Dermis microvascular lymphatic vessel endothelial cell (primary cell): Measurements from ENCODE around the gene NCOA3. TPM values are rescaled to one million over a fixed set of nuclear protein-coding genes. Genes with fewer than 3 reads are reported as not detected.

Experiments
- DNase-seq, 2 donors: peaks; one replicate each; pipeline versions ENCODE4 v3.0.0 to v3.0.0-alpha.2; 2010; ENCODE audit warnings: low read depth in 2 of 2
- total RNA-seq: library from RNA; depleted of rRNA; stranded (reverse); fragments of >200 nt; gene quantifications from 2 replicates; pipeline ENCODE4 v1.2.1, GENCODE V29; 2014

Gene NCOA3
- total RNA-seq, 1 donor from 2014 or later = 22.5 TPM

DNA sequence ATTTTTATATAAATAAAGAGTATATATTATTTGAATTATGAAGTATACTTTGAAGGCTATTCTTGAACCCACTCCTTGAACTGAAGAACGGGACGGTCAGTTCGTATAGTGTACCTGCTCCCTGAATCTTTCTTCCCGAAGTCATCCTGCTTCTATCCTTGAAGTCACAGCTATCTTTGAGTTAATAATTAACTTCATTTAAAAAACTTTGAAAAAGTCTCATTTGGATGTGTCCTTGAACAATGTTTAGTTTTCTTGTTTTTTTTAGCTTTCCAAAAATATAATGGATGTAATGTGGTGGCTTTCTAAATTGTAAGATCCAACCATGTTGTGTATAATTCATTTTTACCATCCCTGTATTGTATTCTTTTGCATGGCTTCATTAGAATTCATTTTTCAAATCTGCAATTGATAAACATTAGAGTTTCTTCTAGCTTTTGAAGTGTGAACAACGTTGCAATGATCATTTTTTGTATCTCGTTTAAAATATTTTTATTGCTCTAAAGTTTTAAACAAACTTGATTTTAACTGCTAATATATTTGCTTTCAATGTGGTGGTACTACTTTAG lies 94.4 kb downstream of the NCOA3 start:
- DNase-seq = no peak

DNA sequence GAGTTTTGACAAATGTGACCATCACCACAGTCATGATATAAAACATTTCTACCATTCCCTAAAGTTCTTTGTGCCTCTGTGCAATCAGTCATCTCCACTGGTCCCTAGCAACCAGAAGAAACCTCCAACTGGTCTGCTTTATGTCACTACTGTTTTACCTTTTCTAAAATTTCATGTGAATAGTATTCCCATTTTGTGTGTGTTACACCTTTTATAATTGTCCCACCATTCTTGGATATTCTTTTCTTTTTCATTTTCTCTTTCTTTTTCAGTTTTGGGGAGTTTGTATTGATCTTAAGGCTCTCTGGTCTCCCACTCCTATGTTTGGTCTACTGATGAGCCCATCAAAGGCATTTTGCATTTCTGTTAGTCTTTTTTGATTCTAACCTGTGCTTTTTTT lies 95.4 kb downstream of the NCOA3 start:
- DNase-seq = no peak

DNA sequence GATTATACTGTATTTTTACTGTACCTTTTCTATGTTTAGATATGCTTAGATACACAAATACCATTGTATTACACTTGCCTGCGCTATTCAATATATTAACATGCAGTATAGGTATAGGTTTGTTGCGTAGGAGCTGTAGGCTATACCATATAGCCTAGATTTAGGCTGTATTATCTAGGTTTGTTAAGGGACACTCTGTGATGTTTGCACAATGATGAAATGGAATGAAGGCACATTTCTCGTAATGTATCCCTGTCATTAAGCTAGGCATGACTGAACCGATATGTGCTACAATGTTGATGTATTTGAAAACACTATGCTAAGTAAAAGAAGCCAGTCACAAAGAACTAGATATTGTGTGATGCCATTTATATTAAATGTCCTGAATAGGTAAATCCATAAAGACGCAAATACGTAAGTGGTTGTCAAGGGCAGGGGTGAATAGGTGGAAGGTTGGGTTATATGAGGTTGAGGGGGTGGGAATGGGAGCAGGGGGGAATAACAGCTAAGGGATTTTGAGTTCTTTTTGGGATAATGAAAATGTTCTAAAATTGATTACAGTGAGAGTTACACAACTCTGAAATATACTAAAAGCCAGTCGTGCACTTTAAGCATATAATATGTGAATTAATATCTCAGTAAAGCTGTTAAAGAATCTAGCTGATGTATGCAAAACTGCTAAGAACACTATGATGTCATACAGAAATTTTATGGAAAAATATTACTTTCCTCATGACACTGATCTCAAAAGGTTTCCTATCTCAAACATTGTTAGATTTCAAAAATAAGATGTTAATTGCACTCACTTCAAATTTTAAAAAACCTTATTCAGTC lies 97.4 kb downstream of the NCOA3 start:
- no peak for DNase-seq

DNA sequence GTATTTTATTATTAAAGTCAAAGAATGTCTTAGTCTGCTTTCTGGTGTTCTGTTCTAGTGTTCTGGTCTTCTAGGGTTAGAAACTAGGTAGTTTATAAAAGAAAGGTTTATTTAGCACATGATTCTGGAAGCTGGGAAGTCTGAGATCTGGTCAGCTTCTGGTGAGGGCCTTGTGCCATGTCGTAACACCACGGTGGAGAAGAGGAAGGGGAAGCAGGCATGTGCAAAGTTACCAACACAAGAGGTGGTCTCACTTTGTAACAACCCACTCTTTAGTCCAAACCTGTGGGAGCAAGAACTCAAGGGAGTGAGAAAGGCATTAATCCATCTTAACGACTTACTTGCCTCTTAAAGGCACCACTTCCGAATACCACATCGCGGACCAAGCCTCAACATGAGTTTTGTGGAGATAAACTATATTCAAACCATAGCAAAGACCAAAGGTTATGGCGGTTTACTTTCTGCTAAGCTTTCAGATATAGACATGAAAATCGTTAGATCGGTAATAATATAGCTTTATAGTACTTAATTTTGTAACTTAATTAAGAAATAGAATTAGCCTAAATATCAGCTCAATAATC lies 99.4 kb downstream of the NCOA3 start:
- DNase-seq = no peak

GRCh38 chr20:47603260-47603659 lies 101.6 kb downstream of the NCOA3 start:
- DNase-seq = no peak

GRCh38 chr20:47605673-47606413 lies 104.2 kb downstream of the NCOA3 start:
- no peak for DNase-seq

DNA sequence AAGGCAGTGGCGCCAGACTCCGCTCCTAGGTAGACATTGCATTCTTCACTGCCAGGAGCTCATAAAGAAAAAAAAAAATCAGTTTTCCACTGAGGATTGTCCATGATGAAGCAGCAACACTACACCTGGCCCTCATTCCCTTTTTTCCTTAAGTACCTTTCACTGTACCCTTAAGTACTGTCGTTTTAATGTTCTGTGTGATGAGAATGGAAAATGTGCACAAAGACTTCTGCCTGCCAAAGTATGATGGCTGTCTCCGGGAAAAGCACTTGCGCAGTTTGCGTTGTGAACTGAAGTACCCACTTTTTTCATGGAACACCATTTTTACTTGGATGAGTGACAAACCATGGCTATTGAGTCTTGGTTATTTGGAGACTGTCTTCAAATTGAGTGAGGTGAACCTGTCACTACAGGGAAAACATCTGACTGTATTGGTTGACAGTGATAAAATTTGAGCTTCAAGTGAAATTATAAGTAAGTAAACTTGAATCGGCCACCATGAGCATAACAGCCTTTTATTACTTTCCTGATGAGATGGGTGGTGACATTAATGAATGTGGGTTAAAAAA lies 104.8 kb downstream of the NCOA3 start:
- DNase-seq = no peak

GRCh38 chr20:47606983-47607613 lies 105.4 kb downstream of the NCOA3 start:
- DNase-seq = peak in 1 of 2 donors; percentile 55

- no peak for DNase-seq
These were observed 107.3 kb downstream of the NCOA3 start for GRCh38 chr20:47609001-47609400.

DNA sequence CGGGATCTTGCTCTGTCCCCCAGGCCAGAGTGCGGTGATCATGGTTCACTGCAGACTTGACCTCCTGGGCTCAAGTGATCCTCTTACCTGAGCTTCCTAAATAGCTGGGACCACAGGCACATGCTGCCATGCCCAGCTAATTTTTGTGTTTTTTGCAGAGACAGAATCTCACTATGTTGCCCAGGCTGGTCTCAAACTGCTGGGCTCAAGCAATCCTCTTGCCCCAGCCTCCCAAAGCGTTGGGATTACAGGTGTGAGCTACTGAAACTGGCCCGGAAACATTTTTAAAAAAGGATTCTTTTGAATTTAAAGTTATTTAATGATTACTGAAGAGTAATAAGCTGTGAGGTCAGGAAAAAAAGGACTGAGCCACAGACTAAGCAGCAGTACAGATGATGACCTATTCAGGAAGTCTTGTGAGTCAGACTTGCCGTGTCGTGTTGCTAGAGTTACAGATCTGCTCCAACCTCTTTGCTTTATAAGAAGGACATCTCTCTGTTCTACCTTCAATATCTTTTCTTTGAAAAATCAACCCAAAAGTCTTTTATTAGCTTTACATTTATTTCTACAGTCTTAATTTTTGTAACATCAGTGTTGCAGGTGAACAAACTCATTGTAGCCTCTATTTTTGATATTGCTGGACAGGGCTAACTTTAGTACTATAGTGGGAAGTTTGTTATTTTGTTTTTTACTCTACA lies 108.7 kb downstream of the NCOA3 start:
- peak; percentile 34 to 94 for DNase-seq

DNA sequence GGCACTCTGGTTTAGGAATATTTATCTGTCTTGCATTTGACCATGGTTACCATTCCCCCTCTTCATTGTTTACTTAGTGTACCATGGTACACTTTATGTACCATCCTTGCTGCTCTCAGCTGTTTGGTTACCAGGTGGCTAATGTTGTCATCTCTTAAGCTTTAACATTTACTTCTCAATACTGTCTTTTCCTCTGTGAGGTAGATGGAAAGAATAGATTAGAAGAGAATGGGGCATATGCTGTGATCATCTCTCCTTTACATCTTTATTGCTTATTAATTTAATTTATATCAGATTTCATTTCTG lies 109.2 kb downstream of the NCOA3 start:
- DNase-seq = peak in 1 of 2 donors; percentile 5

DNA sequence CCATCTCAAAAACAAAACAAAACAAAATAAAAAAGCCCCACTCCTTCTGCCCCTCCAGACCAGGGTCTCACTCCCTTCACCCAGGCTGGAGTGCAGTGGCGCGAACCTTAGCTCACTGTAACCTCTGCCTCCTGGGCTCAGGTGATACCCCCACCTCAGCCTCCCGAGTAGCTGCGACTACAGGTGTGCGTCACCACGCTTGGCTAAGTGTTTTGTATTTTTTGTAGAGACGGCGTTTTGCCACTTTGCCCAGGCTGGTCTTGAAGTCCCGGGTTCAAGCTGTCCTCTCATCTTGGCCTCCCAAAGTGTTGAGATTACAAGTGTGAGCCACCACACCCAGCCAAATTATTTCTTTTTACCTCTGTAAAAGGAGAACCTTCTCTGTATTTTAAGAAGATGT lies 110.1 kb downstream of the NCOA3 start:
- DNase-seq = no peak

GRCh38 chr20:47612670-47613069 lies 111.0 kb downstream of the NCOA3 start:
- DNase-seq = no peak

DNA sequence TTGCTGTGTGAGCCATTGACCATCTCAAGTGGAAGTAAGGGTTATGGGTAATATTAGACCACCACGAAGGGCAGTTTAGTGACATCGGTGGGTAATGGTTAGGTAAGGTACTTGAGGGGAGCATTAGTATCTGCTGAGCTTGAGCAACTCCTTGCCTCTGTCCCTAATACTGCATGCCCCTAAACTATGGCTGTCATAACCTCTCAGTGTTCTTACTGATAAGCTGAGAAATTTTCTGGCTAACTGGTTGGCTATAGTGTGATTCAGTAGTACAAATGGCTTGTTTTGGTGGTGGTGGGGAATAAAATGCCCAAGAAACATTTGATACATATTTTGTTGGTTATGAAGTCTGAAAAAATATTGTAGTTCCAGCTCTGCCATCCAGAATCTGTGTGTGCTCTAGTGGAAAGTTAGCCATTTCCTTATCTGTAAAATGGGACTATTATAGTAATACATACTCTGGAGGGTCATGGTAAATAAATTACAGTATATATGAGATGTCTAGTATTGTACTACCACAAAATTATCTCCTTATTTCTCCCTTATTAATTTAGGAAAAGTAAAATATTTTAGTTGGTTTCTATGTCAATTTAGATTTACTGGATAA lies 113.1 kb downstream of the NCOA3 start:
- DNase-seq = no peak

- no peak for DNase-seq
These were observed 116.8 kb downstream of the NCOA3 start for GRCh38 chr20:47618479-47618878.

DNA sequence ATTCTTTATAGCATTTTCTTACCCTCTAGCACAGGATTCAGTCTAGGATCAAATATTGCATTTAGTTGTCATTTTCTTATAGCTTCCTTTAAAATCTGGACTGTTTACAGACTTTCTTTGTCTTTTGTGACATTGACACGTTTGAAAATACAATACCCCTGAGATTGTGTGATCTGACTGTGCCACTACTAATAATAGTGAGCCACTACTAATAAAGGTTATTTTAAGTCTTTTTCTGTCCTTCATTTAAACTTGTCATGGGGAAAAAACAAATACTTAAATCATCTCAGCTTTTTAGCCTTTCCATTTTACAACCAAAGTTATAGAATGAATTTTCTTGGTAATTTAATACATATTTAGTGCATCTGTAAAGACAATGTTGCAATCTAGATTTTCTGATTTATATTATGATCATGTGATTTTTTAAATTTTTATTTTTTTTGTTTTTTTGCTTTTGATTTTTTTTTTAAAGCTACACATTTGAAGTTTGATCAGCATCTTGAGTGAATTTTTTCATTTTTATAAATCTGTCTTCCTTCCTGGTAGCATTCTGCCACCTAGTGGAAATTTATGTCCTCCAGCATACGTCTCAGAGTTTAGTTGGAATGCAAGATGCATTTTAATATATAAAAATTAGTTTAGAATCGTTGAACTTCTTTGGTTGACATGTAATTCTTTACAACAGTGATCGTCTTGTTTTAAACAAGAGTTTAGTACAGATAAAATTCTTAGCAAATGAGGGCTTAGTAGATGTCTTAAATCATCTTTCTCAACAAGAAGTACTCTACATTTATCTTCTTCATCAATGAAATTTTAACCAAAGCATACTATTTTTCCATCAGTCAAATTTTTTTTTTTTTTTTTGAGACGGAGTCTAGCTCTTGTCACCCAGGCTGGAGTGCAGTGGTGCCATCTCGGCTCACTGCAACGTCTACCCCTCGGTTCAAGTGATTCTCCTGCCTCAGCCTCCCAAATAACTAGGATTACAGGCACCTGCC lies 119.4 kb downstream of the NCOA3 start:
- DNase-seq = peak; percentile 60 to 75

DNA sequence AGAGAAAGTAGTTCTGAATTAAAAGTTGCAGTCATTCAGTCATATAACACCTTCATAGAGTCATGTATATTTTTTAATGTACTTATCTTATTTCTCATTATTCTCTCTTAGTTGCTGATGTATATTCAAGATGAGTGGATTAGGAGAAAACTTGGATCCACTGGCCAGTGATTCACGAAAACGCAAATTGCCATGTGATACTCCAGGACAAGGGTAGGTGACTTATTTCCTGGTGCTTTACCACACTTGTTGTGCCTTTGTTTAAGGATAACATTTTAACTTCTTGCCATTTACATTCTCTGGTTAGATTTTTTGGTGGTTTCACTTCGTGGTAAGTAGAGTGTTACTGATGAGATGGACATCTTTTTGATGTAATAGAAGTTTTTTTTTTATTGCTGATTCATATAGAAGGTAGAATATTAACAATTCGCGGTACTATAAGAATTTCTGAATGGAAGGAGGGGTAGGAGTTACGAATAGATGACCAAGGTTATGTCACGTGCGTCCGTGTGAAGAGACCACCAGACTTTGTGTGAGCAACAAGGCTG lies 120.5 kb downstream of the NCOA3 start:
- DNase-seq = peak in 1 of 2 donors; percentile 29

DNA sequence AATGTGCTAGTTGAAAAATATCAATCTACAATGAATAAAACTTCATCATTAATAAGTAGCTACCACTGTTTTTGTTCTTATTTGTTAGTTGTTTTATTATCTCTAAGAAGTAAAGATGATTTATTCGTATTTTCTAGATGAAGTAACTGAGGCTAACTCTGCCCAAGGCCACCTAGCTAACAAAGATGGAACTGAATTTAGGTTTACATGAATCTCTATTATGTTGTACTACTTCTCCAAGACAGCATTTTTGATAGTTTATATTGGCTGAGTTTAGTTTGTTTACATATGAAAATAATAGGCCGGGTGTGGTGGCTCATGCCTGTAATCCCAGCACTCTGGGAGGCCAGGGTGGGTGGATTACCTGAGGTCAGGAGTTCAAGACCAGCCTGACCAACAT lies 121.5 kb downstream of the NCOA3 start:
- no peak for DNase-seq

GRCh38 chr20:47627540-47627939 lies 125.9 kb downstream of the NCOA3 start:
- no peak for DNase-seq
